Activated CD4-positive, alpha-beta T cell treated with anti-CD3 and anti-CD28 coated beads for 1 hour (primary cell): ENCODE data around the gene NEURL4.
"Not testable (repeated sequence)": the region's sequence is repeated elsewhere in the genome, so short reads cannot be mapped to it uniquely, and the experiment has no call there.

Experiments used
- DNase-seq: peaks from one replicate; pipeline ENCODE4 v3.0.0-alpha.2; 2020

Gene NEURL4

GRCh38 chr17:7346761-7347614 lies 17.9 kb upstream of the NEURL4 start:
- no peak for DNase-seq

GRCh38 chr17:7343250-7343649 lies 14.1 kb upstream of the NEURL4 start:
- no peak for DNase-seq

DNA sequence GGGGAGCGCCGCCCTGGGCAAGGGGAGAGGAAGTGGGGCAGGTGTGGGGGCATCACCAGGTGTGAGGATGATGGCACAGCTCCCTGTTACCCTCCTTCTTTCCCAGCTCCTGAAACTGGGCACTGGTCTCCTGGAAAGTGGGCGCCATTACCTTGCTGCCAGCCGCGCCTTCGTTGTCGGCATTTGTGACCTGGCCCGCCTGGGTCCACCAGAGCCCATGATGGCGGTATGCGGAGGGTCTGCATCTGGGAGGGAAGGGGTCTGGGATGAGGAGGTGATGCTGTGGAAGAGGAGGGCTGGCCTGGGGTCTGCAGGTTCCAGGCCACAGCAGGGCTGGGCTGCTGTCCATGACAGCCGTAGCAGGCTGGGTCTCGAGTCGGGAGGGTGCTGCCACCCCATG lies 12.7 kb upstream of the NEURL4 start:
- no peak for DNase-seq

GRCh38 chr17:7340179-7340578 lies 11.0 kb upstream of the NEURL4 start:
- DNase-seq: no peak

GRCh38 chr17:7337600-7337999 lies 8.5 kb upstream of the NEURL4 start:
- not testable (repeated sequence) for DNase-seq

DNA sequence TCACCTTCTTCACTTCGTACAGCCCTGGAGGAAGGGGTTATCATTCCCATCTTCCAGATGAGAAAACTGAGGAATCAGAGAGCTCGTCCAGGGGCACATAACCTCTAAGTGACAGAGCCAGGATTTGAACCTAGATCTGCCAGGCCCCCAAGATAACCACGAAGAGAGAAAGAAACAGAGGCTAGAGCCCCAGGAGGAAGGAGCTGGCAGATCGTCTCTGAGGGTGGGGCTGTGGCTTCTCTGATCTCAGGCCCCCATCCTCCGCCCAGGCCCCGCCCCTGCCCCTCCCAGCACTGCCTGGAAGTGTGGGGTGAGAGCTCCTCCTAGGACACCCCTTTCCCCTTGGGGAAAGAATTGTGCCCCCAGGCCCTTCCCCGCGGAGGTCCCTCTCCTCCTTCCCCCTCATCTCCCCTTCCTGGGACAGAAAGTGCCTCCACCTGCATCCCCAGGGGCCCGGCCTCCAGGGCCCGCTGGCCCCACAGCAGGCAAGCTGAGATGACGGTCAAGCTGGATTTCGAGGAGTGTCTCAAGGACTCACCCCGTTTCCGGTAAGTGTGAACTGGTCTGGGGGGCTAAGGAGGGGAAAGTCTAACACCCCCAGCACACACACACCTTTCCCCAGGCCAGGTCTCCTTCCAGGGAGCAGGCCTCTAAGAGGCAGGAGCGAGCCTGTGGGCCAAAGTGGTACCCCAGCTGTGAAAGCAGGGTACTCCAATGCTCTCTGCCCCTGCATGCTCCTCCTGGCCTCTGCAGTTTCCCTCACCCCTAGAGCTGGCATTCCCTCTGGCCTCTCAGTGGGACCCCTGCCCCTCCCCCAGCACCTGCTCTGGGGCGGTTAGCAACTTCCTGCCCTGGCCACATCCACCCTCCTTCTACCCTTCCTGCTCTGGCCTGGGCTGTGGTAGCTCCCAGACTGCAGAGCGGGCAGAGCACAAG lies 7.4 kb upstream of the NEURL4 start, which contains the start of gene ACAP1:
Gene ACAP1 (plus strand): TSS at position 290 of the 936 bp plus-strand sequence. CDS start 206 bp downstream, at position 496.
- peak; percentile 73 for DNase-seq

DNA sequence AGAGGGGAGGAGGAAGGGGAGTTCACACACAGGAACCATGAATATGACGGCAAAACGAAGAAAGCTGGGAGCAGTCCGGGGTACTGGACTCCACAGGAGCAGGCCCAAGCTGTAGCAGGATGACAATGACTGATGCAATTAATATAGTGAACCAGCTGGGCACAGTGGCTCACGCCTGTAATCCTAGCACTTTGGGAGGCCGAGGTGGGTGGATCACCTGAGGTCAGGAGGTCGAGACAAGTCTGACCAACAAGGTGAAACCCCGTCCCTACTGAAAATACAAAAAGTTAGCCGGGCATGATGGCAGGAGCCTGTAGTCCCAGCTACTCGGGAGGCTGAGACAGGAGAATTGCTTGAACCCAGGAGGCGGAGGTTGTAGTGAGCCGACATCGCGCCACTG lies 6.6 kb upstream of the NEURL4 start:
- DNase-seq: not testable (repeated sequence)

DNA sequence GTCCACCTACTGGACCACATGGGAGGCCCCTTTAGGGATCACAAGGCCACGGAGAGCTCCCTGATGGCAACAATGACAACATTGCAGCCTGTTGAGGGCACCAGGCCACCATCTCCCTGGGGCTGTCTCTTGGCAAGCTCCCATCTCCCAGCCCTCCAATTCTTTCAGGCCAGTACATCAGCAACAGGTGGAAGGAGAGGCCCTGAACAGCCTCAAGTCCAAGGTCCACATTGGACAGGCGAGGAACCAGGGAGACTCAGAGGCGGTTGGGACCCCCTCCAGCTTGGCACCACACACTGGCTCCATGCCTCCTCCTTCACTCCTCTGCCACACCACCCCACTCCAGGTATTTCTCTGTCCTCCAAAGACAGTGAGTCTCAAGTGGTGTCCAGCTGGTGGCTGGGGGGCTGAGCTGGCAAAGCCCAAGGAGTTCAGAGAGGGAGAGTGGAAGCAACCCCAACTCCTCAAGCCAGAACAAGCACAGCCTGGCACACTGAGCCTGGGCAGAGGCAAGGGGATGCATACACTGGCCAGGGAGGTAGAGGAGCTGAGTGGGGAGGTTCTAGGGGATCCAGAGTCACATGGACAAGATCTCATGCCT lies 5.9 kb upstream of the NEURL4 start:
- no peak for DNase-seq

GRCh38 chr17:7332600-7333069 lies 3.5 kb upstream of the NEURL4 start:
- not testable (repeated sequence) for DNase-seq

- DNase-seq: no peak
These were observed 3.0 kb upstream of the NEURL4 start for GRCh38 chr17:7332111-7332510.

DNA sequence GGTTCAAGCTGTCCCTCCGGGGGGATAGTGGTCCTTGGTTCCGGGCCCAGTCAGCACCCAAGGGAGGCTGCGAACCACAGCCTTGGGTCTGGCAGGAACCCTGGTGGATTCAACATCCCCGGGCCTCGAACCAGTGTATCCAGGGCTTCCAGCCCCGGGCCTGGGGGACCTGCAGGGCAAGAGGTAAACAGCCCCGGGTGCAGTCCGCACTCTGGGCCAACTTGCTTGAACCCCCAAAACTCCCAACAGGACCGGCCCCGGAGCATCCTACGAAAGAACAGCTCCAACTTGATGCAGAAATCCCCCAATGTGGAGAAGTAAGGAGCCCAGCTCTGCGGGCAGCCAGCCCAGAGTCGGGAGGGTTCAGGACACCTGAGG lies 1.5 kb upstream of the NEURL4 start:
- DNase-seq: no peak

- peak; percentile 56 for DNase-seq
These were observed 982 bp upstream of the NEURL4 start for GRCh38 chr17:7329997-7330637.

DNA sequence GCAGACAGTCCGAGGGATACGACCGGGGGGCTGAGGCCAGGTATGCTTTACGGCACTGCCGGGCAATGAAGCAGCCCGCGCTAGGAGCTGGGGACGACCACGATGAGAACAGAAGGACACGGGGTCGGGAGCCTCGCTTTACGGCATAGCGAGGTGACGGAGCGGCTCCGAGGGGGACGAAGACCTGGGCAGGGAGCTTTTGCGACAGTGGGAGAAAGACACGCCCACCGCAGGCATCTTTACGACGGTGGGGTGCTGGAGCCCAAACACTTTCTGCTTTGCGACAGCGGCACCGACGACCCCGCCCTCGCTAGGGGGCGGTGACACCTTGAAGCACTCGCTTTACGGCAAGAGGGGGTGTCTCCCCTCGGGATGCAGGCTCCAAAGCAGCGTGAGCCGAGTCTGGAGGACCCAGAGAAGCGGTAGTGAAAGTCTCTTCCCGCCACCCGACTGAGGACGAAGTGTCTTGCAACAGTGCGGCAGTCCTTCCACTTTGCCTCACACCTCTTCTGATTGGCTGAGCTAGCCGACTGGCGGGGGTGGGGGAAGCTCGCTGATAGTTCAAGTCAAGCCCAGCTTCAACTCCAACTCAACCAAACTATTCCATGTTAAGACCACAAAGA lies 350 bp upstream of the NEURL4 start:
- DNase-seq: peak; percentile 93

GRCh38 chr17:7328009-7328408 lies 1.1 kb downstream of the NEURL4 start:
- no peak for DNase-seq

- DNase-seq: no peak
These were observed 1.6 kb downstream of the NEURL4 start for GRCh38 chr17:7327501-7327900.

DNA sequence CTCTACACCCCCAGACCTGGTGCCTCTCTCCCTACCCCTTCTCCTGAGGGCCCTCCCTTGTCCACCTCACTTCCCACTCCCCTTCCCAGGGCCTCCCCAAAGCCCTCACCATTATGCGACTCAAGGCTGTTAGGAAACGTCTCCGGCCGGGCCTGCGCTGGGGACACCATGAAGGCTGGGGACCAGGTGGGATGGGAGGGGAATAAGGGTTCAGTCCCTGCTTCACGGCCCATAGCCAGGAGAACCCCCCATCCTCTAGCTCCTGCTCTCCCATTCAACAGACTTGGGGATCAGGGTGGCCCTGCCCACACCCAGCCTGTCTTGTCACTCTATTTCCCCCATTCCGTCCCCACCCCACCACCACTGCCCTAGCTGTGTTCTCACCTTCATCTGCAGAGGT lies 2.1 kb downstream of the NEURL4 start:
- no peak for DNase-seq

DNA sequence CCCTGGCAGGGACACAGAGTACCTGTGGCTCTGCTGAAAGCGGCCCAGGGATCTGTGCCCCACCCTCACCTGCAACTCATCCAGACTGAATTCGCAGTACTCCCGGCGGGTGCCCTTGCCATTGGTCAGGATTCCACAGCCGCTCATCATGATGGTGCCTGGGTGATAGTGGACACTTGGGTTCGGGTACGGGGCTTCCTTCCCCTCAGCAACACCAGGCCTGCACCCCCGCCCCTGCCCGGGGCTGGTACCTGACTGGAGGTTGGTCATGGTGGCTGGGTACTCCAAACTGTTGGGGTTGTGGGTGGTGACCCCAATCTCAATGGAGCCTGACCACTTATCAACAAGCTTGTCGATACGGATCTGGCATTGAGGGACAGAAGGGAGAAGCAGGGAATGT lies 2.9 kb downstream of the NEURL4 start:
- DNase-seq: no peak

DNA sequence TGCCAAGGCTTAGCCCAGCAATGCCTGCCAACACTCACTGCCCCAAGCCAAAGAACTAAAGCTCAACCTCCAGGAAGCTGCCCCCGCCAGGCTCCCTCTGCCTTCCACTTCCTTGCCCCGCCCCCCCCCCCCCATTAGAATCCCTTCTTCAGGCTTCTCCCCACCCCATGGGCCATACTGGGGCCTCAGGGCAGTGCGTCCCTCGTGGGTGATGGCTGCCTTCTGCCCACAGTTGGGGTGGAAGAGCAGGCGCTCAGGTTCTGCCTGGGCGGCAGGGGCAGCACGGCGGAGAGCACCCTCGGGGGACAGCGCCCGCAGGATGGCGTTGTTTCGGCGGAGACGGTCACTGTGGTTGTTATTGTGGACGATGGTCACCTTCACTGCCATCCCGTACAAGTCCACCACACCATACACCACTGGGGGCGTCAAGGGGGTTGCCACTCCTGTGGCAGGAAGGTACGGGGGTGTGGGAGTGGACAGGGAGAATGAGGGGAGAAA lies 4.1 kb downstream of the NEURL4 start:
- no peak for DNase-seq

- DNase-seq: no peak
These were observed 4.7 kb downstream of the NEURL4 start for GRCh38 chr17:7324438-7324779.

GRCh38 chr17:7323731-7324437 lies 5.3 kb downstream of the NEURL4 start:
- DNase-seq: peak; percentile 44

GRCh38 chr17:7322520-7323194 lies 6.5 kb downstream of the NEURL4 start:
- no peak for DNase-seq
